SU-DHL-6 (cell line): Measurements from ENCODE around the gene EGR4.

ENCODE experiments used
- H2AFZ ChIP-seq: fragments of 200-600 bp; sonication (generic); 2 replicates; pipeline ENCODE4 v1.6.1; 2014; ENCODE audit warnings: low read depth, mild to moderate bottlenecking, moderate library complexity, mixed read lengths, antibody characterized with exemption, low read length; ENCODE audit not compliant: severe bottlenecking
- H3F3A ChIP-seq: fragments of 200-600 bp; shearing (Covaris generic); 2 replicates; pipeline ENCODE4 v1.6.0; 2016; ENCODE audit warnings: antibody characterized with exemption, mild to moderate bottlenecking; ENCODE audit not compliant: insufficient read depth
- H3K27ac ChIP-seq: fragments of 200-600 bp; sonication (generic); 2 replicates; pipeline ENCODE4 v1.5.1; 2016; ENCODE audit warnings: low read depth, mild to moderate bottlenecking, low read length, moderate library complexity, mixed read lengths
- H3K27me3 ChIP-seq: fragments of 200-600 bp; sonication (generic), shearing (Covaris generic); 2 replicates; pipeline ENCODE4 v1.6.0; 2014; ENCODE audit warnings: mild to moderate bottlenecking, low read length
- H3K36me3 ChIP-seq: fragments of 200-600 bp; sonication (generic); 2 replicates; pipeline ENCODE4 v1.6.1; 2014; ENCODE audit warnings: mild to moderate bottlenecking, low read length, mixed read lengths
- H3K4me2 ChIP-seq: fragments of 300-600, 200-600 bp; shearing (Covaris generic), sonication (generic); 2 replicates; pipeline ENCODE4 v1.6.0; 2014; ENCODE audit warnings: low read length, low read depth, mild to moderate bottlenecking; ENCODE audit not compliant: poor library complexity, severe bottlenecking
- H3K4me3 ChIP-seq: fragments of 200-600 bp; sonication (generic); 2 replicates; pipeline ENCODE4 v1.5.1; 2014; ENCODE audit warnings: antibody characterized with exemption, low read length, mild to moderate bottlenecking, mixed read lengths; ENCODE audit not compliant: insufficient read depth, poor library complexity, severe bottlenecking
- H3K79me2 ChIP-seq: fragments of 200-600 bp; sonication (generic); 2 replicates; pipeline ENCODE4 v1.6.1; 2014; ENCODE audit warnings: mild to moderate bottlenecking, low read length, moderate library complexity; ENCODE audit not compliant: insufficient read depth
- H3K9ac ChIP-seq: fragments of 200-600 bp; sonication (generic); 2 replicates; pipeline ENCODE4 v1.7.0; 2014; ENCODE audit warnings: mild to moderate bottlenecking, low read length
- H3K9me2 ChIP-seq: fragments of 200-600 bp; sonication (generic); replicated peaks from 2 replicates; pipeline ENCODE4 v1.6.1; 2014; ENCODE audit warnings: low read length; ENCODE audit not compliant: insufficient read depth
- H3K9me3 ChIP-seq: fragments of 200-600 bp; sonication (generic); 2 replicates; pipeline ENCODE4 v1.6.1; 2014; ENCODE audit warnings: low read length, mixed read lengths; ENCODE audit not compliant: insufficient read depth
- H4K20me1 ChIP-seq: fragments of 200-600 bp; sonication (generic); 2 replicates; pipeline ENCODE4 v1.6.1; 2014; ENCODE audit warnings: low read depth, mild to moderate bottlenecking, antibody characterized with exemption, low read length, moderate library complexity, mixed read lengths
- EZH2phosphoT487 ChIP-seq: fragments of 200-600 bp; sonication (generic), shearing (Covaris generic); conservative IDR thresholded peaks from 2 replicates; pipeline ENCODE4 v1.6.1; 2018; ENCODE audit warnings: mild to moderate bottlenecking, antibody characterized with exemption, low read length, moderate library complexity, mixed read lengths
- TF ChIP-seq, protein P1 (sequence below): fragments of 200-600 bp; sonication (generic); IDR thresholded peaks from one replicate; pipeline ENCODE4 v1.5.1; 2017; ENCODE audit warnings: antibody characterized with exemption, mild to moderate bottlenecking, low read length, moderate library complexity; ENCODE audit not compliant: insufficient read depth, poor library complexity, severe bottlenecking

Gene EGR4

GRCh38 chr2:73281244-73281643 is 12.1 kb downstream of the EGR4 start:
- H3K79me2 ChIP-seq, result peaks cover 80% of the 10 kb centered on the region
- 0 out of 2 replicates have a peak, but pooled peaks cover 3% of the 10 kb centered on the region for H3F3A ChIP-seq
- H3K9me3 ChIP-seq, result no peaks in the 10 kb centered on the region
- no peak overlapping the region for H3K9ac ChIP-seq
- no peak overlapping the region for H3K4me2 ChIP-seq
- no peaks in the 10 kb centered on the region for H3K36me3 ChIP-seq
- no peak overlapping the region for H3K4me3 ChIP-seq
- H4K20me1 ChIP-seq, result peaks cover 5% of the 10 kb centered on the region; the same call in 1 of the 2 replicates
- H3K9me2 ChIP-seq, result no peaks in the 10 kb centered on the region
- no peak for TF ChIP-seq EZH2phosphoT487
- TF ChIP-seq, protein P1, sequence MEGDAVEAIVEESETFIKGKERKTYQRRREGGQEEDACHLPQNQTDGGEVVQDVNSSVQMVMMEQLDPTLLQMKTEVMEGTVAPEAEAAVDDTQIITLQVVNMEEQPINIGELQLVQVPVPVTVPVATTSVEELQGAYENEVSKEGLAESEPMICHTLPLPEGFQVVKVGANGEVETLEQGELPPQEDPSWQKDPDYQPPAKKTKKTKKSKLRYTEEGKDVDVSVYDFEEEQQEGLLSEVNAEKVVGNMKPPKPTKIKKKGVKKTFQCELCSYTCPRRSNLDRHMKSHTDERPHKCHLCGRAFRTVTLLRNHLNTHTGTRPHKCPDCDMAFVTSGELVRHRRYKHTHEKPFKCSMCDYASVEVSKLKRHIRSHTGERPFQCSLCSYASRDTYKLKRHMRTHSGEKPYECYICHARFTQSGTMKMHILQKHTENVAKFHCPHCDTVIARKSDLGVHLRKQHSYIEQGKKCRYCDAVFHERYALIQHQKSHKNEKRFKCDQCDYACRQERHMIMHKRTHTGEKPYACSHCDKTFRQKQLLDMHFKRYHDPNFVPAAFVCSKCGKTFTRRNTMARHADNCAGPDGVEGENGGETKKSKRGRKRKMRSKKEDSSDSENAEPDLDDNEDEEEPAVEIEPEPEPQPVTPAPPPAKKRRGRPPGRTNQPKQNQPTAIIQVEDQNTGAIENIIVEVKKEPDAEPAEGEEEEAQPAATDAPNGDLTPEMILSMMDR, result no peak
- no peak overlapping the region for H3K27ac ChIP-seq
- H3K27me3 ChIP-seq, result no peaks in the 10 kb centered on the region
- H2AFZ ChIP-seq, result no peak overlapping the region

DNA sequence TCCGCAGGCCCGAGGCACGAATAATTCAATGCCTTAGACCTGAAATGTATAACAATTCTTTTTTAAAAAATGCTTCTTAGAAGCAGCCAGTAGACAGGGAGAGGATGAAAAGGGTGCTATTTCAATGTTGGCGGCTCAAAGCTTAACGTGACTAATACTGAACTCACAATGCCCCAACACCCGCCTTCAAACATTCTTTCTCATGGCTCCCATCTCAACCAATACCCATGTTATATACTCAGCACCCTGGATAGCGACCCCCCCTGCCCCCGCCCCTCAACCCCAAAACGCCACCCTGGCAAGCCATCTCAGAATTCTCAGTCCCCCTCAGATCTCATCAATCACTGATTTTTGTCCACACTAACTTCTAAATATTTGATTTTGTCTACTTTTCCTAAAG is 13.5 kb downstream of the EGR4 start:
- Histone ChIP-seq H3K9me3 (no peaks in the 10 kb centered on the region), H3K4me3 (no peak overlapping the region), H4K20me1 (peaks cover 5% of the 10 kb centered on the region; the same call in 1 of the 2 replicates), H3F3A (no peaks in the 10 kb centered on the region), H3K27ac (no peak overlapping the region), H3K79me2 (peaks cover 89% of the 10 kb centered on the region), H2AFZ (no peak overlapping the region), H3K4me2 (no peak overlapping the region), H3K9me2 (no peaks in the 10 kb centered on the region), H3K36me3 (no peaks in the 10 kb centered on the region), H3K9ac (no peak overlapping the region), H3K27me3 (no peaks in the 10 kb centered on the region)
- no peak for TF ChIP-seq EZH2phosphoT487
- TF ChIP-seq, protein P1, result no peak

DNA sequence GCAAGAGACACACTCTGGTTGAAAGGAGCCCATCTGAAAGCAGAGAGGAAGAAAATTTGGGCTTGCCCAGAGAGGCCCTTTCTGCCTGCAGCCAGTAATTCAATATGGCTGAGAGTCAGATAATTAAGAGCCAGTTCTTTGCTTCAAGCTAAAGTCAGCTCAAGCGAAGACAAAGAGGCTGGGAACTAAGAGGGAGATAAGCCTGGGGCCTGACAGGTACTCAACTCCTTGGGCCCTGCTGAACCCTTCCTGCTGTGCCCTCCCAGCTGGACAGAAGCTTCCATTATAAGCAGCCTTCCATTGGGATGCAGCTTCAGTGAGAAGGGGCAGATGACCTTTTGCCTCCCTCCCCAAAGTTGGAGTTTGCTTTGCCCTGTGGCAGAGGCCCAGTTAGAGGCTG is 21.1 kb downstream of the EGR4 start:
- TF ChIP-seq EZH2phosphoT487, result no peak
- TF ChIP-seq, protein P1, result no peak
- H3K9me3 ChIP-seq, result no peaks in the 10 kb centered on the region
- no peak overlapping the region for H3K27ac ChIP-seq
- peaks cover 46% of the 10 kb centered on the region for H3K79me2 ChIP-seq
- H3K9ac ChIP-seq, result no peak overlapping the region
- H3K4me3 ChIP-seq, result no peak overlapping the region
- H3K27me3 ChIP-seq, result no peaks in the 10 kb centered on the region
- peaks cover 4% of the 10 kb centered on the region; the same call in 1 of the 2 replicates for H3F3A ChIP-seq
- no peaks in the 10 kb centered on the region for H3K36me3 ChIP-seq
- no peak overlapping the region for H3K4me2 ChIP-seq
- peaks cover 6% of the 10 kb centered on the region; the same call in 1 of the 2 replicates for H4K20me1 ChIP-seq
- H3K9me2 ChIP-seq, result no peaks in the 10 kb centered on the region
- H2AFZ ChIP-seq, result no peak overlapping the region
